ENCODE results near the gene FGF14.
A peak's percentile ranks its signal among the peaks of the same experiment; 100 is the strongest.

FGF14 gene

GRCh38 chr13:102028868-102029267 lies 373.0 kb downstream of the FGF14 start:
- in situ Hi-C loops (cut with HindIII; ENCODE audit: low sequenced_read_pairs): no loop called here
- H3K4me3 ChIP-seq (ENCODE audit: low read depth, low read length): no peak overlapping the region
- DNase-seq (ENCODE audit: low read depth): no peak
- no peak for TF ChIP-seq CTCF (IDR thresholded peaks at IDR 0.05; ENCODE audit: low read depth, low read length, missing control alignments)

DNA sequence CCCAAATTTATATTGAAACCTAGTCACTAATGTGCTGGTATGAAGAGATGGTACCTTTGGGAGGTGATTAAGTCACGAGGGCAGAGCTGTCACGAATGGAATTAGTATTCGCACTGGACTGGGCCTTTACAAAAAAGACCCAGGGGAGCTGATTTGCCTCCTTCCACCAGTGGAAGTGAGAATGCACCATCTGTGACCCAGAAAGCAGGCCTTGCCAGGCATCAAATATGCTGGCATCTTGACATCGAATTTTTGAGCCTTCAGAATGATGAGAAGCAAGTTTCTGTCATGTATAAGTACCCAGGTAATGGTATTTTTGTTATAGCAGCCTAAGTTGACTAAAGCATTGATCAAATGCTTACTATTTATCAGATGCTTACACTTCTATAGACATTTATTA lies 373.6 kb downstream of the FGF14 start:
- no peak for TF ChIP-seq CTCF (IDR thresholded peaks at IDR 0.05; ENCODE audit: low read depth, low read length, missing control alignments)
- no peak overlapping the region for H3K4me3 ChIP-seq (ENCODE audit: low read depth, low read length)
- in situ Hi-C loops (cut with HindIII; ENCODE audit: low sequenced_read_pairs): no loop called here
- DNase-seq (ENCODE audit: low read depth): no peak

DNA sequence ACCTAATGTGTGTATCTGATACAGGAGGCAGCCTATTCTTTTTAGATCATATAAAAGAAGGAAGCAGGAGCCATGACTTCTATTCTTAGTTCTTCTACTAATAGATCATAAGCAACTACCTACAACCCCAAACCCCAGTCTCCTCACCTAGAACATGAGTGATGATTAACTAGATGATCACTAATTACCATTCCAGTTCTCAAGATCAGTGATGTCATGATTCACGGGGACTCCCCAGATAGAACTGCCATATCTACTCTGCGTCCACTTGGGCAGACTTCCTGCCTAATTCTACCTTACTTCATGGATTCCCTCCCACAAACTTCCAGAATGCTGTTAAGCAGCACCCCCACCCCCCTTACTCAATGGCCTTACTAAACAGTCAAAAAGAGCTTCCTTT lies 380.1 kb downstream of the FGF14 start:
- TF ChIP-seq CTCF (IDR thresholded peaks at IDR 0.05; ENCODE audit: low read depth, low read length, missing control alignments): no peak
- no peak for DNase-seq (ENCODE audit: low read depth)
- H3K4me3 ChIP-seq (ENCODE audit: low read depth, low read length): no peak overlapping the region
- in situ Hi-C loops (cut with HindIII; ENCODE audit: low sequenced_read_pairs): no loop called here

GRCh38 chr13:102020611-102021216 lies 381.1 kb downstream of the FGF14 start:
- no peak for TF ChIP-seq CTCF (IDR thresholded peaks at IDR 0.05; ENCODE audit: low read depth, low read length, missing control alignments)

GRCh38 chr13:102018716-102019115 lies 383.1 kb downstream of the FGF14 start:
- no peak for DNase-seq (ENCODE audit: low read depth)
- H3K4me3 ChIP-seq (ENCODE audit: low read depth, low read length): no peak overlapping the region
- TF ChIP-seq CTCF (IDR thresholded peaks at IDR 0.05; ENCODE audit: low read depth, low read length, missing control alignments): no peak
- in situ Hi-C loops (cut with HindIII; ENCODE audit: low sequenced_read_pairs): no loop called here

More at GRCh38 chr13:102020611-102021216, 381.1 kb downstream of the FGF14 start:
- DNase-seq (ENCODE audit: low read depth): peak; percentile 76
- H3K4me3 ChIP-seq (ENCODE audit: low read depth, low read length): no peak overlapping the region
- in situ Hi-C loops (cut with HindIII; ENCODE audit: low sequenced_read_pairs): no loop called here

- no peak for TF ChIP-seq CTCF (IDR thresholded peaks at IDR 0.05; ENCODE audit: low read depth, low read length, missing control alignments)
- in situ Hi-C loops (cut with HindIII; ENCODE audit: low sequenced_read_pairs): no loop called here
- DNase-seq (ENCODE audit: low read depth): no peak
- no peak overlapping the region for H3K4me3 ChIP-seq (ENCODE audit: low read depth, low read length)
These were observed 384.6 kb downstream of the FGF14 start for GRCh38 chr13:102017248-102017647.

Measured in astrocyte of the cerebellum (primary cell).